Vagina (tissue), 2 donors: Measurements from ENCODE around the gene EPYC.

Source experiments
- CTCF ChIP-seq, 3 experiments: fragments of 450-650 bp in 2 of 3; fragments of 200-600 bp in 1 of 3; sonication (generic) in 1 of 3; IDR thresholded peaks; one replicate each; pipeline ENCODE4 v1.5.1; 2017 to 2019; ENCODE audit warnings: antibody characterized with exemption in 3 of 3, mild to moderate bottlenecking in 2 of 3, moderate library complexity in 2 of 3
- POLR2AphosphoS5 ChIP-seq, 2 donors: sonication (generic); formaldehyde crosslinking; IDR thresholded peaks; one replicate each; pipeline ENCODE4 v1.9.0; 2017; ENCODE audit warnings: antibody characterized with exemption in 2 of 2, mild to moderate bottlenecking in 2 of 2, low read depth in 1 of 2; ENCODE audit not compliant: insufficient read depth in 1 of 2

DNA sequence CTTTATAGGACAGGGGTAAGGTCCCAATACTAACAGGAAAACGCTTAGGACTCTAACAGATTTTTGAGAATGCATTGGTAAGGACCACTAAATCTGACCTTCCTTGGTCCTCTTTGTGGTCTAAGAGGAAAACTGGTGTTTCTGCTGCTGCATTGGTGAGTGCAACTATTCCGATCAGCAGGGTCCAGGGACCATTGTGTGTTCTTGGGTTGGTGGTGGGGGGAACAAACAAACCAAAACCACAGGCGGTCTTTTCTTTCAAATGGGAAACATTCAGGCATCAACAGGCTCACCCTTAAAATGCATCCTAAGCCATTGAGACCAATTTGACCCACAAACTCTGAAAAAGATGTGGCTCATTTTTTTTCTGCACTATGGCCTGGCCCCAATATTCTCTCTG, 20.7 kb downstream of the EPYC start:
- TF ChIP-seq CTCF (IDR thresholded peaks at IDR 0.05) (no peak), POLR2AphosphoS5 (IDR thresholded peaks at IDR 0.05; ENCODE audit: insufficient read depth in 1 of 2, low read depth in 1 of 2) (no peak)
